Astrocyte of the cerebellum (primary cell): Measurements from ENCODE around the gene ATP5F1B.

Experiments
- DNase-seq: peaks from one replicate; pipeline ENCODE4 v3.0.0-alpha.2; 2011; ENCODE audit warnings: low read depth
- H3K4me3 ChIP-seq: 2 replicates; pipeline ENCODE4 v1.5.1; 2011; ENCODE audit warnings: mild to moderate bottlenecking, low read depth, low read length, moderate library complexity
- in situ Hi-C: cut with HindIII; loops from 2 replicates; pipeline ENCODE4 v1.10.0; 2017; ENCODE audit warnings: low sequenced_read_pairs
- TF ChIP-seq, protein P1 (sequence below): IDR thresholded peaks from 2 replicates; pipeline ENCODE4 v1.5.1; 2012; ENCODE audit warnings: low read length, low read depth, moderate library complexity, mild to moderate bottlenecking; ENCODE audit errors: missing control alignments

ATP5F1B gene

DNA sequence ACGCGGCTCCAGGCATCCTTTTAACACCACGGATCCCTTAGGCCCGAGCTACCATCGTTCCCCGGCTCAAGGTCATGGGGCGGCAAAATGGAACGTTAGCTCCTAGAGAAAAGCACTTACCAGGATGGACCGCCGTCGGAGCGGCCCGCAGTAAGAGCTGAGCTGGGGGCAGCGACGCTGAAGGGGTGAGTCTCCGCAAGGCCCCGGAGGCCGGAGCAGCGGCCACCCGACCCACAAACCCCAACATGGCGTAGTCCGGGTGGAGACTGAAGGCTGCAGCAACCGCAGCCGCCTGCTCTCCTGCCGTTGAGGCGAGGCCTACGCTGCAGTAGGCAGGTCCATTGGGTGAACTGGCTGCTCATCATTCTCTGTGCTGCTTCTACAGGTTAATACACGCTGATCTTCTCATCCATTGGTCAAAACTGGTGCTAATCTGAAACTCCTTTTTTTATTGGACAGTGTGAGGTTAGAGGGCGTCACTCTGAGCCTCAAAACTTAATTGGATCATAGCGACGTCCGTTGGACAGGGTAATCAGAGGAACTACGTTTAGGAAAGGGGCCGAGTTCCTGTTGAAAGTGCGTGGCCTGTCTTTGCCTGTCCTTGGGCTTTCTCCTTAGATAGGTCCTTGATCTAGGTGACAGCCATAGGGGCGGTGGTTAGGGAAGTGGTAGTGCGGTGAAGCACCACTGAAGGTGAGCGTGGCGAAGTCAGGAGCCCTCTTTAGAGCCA lies at the start of gene ATP5F1B:
Gene ATP5F1B (minus strand): TSS at position 268 of the 730 bp plus-strand sequence. CDS start 21 bp downstream, at position 247.
- TF ChIP-seq, protein P1, sequence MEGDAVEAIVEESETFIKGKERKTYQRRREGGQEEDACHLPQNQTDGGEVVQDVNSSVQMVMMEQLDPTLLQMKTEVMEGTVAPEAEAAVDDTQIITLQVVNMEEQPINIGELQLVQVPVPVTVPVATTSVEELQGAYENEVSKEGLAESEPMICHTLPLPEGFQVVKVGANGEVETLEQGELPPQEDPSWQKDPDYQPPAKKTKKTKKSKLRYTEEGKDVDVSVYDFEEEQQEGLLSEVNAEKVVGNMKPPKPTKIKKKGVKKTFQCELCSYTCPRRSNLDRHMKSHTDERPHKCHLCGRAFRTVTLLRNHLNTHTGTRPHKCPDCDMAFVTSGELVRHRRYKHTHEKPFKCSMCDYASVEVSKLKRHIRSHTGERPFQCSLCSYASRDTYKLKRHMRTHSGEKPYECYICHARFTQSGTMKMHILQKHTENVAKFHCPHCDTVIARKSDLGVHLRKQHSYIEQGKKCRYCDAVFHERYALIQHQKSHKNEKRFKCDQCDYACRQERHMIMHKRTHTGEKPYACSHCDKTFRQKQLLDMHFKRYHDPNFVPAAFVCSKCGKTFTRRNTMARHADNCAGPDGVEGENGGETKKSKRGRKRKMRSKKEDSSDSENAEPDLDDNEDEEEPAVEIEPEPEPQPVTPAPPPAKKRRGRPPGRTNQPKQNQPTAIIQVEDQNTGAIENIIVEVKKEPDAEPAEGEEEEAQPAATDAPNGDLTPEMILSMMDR, result no peak
- in situ Hi-C loops, result no loop called here
- DNase-seq, result peak; percentile 100
- peak within 1 kb of the TSS; percentile 100 for H3K4me3 ChIP-seq

DNA sequence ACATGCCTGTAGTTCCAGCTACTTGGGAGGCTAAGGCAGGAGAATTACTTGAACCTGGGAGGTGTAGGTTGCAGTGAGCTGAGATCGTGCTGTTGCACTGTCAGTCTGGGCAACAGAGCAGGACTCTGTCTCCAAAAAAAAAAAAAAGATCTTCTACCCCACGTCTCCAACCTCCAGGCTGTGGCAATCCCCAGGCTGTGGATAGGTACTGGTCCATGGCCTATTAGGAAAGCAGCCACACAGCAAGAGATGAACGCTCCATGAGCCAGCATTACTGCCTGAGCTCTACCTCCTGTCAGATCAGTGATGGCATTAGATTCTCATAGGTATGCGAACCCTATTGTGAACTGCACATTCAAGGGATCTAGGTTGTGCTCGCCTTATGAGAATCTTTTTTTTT lies 48.4 kb upstream of the ATP5F1B start:
- in situ Hi-C loops, result no loop called here
- no peak for DNase-seq
- H3K4me3 ChIP-seq, result no peak overlapping the region
- TF ChIP-seq, protein P1, result no peak

DNA sequence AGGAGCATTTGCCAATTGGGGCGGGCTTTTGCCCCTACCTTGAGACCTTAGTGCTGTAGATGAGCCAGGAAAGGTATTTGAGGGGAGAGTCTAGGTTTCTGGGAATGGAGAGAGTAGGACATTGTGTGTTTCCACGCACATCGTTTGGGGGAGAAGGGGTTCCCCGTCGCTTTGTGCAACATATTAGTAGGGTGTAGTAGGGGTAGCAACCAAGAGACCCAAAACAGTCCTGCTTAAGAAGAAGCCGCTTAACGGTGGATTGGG lies 43.0 kb upstream of the ATP5F1B start:
- TF ChIP-seq, protein P1, result no peak
- in situ Hi-C loops, result no loop called here
- no peak for DNase-seq
- H3K4me3 ChIP-seq, result peak overlapping the region; percentile 99

DNA sequence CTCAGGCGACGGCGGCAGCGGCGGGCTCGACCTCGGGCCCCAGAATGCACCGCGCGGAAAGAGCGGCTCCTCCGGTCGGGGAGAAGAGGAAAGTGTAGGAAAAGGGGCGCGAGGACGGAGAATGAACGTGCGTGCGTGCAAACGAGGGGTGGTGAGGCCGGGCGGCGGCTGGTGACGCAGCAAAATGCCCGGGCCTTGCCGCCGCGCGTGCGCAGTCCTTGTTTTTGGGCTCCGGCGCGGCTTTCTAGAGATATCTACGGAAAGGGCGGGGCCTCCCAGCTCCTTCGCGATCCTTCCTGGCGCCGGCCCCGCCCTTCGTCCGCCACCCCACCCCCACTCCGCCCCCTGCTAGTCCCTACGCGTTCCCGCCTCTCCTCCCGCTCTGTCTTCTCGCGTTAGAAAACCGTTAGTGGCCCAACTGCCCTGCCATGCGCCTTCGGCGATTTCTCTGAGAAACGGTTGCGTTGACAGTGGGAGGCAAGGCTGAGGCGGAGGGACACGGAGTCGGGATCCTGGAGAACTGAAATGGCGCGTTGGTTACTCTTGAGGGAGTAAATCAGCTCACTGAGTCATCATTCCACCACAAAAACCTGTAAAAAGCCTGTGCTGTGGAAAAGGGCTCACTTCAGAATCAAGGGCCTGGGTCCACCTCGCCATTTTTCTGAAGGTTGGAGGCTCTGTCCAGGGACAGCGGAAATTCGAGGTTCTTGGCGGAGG lies 42.5 kb upstream of the ATP5F1B start, which contains the start of gene PTGES3:
Gene PTGES3 (minus strand): TSS at position 156 of the 717 bp plus-strand sequence. CDS start 285 bp downstream, outside the sequence.
- peak within 1 kb of the TSS; percentile 99 for H3K4me3 ChIP-seq
- TF ChIP-seq, protein P1, result no peak
- peak; percentile 95 for DNase-seq
- in situ Hi-C loops, result no loop called here

DNA sequence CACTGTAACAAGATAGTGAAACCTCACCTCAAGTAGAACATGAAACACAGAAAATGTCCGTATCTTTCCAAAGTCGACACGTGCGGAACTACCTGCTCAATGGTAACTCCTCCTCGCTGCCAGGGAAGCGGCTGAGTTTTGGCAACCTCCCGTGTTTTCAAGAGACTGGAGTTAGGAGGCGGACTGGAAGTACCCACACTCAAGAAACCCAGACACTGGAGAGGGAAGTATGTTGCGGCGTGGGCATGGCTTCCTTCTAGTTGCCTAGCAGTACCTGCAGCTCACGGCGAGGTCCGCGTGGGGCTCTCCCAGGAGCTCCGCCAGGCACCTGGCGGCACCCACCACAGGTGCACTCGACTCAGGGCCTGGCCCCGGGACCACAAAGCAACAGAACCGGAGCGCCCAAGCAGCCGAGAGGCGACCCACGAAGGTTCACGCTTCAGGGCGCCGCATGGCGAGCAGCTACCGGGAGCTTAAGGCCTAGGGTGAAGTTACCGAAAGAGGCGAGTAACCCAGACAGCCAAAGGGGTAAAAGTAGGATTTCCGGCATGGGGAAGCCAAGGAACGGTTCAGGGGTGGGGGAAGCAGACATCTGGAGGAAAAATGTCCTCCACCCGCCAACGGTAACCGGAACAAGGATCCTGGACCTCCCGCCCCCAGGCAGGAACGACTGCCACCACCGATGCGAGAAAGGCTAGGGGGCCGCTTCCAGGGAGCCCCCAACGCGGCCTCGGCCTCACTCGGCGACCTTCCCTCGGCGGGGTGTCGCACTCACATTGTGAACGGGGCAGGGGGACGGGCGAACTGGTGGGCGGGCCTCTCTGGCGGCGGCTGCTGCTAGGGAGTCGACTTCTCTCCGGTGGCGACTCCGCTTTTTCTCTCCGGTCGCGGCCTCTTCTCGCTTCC lies 41.7 kb upstream of the ATP5F1B start:
- peak overlapping the region; percentile 99 for H3K4me3 ChIP-seq
- TF ChIP-seq, protein P1, result no peak
- no peak for DNase-seq
- in situ Hi-C loops, result no loop called here

DNA sequence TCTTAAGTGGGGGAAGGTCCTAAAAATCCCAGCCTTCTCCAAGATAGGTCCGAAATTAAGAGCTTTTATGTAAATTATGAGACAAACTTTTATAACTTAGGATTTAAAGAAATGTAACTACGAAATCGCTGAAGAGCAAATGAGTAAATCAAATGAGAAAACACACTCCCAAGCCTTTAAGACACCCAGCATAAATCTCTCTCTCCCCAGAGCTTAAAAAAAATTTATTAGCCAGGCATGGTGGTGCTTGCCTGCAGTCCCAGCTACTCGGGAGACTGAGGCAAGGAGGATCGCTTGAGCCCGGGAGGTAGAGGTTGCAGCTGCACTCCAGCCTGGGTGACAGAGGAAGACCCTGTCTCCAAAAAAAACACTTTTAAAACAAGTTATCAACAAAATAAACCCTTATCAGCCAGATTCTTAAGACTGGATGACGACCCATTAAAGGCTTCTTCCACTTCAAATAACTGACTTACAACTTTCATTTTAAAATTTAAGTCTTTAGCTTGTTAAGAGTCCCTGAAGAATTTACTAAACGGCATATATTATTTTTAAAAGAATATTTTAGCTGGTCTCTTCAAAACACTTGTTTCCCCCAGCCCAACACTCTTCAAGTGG lies 39.1 kb upstream of the ATP5F1B start:
- in situ Hi-C loops, result no loop called here
- no peak for DNase-seq
- H3K4me3 ChIP-seq, result peak overlapping the region; percentile 26
- TF ChIP-seq, protein P1, result no peak
